ENCODE results near the gene SPOCK1.

Gene SPOCK1

DNA sequence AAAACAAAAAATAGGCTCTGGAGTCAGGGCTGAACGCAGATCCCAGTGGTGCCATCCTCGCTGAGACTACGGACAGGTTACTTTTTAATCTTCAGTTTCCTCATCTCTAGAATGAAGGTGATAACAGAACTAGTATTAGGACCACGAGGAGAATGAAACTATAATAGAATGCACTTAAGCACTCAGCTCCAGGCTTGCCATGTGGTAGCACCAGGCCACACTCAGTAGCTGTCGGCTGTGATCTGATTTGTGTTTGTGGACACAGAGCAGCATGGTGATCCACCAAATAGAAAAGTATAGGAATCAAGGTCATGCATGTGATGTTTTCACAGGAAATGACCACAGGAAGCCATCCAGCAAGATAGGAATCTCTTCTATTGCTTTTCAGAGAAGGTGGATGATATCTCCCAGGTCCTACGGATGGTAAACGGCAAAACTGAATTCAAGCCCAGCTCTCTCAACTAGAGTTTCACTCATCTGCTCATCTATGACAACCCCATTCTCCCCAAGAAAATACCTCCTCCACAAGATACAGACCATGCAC is 498.0 kb downstream of the SPOCK1 start:
- Mint-ChIP-seq H3K27ac (no peak overlapping the region), H3K9me3 (peaks cover 5% of the 10 kb centered on the region), H3K4me3 (no peak overlapping the region), H3K36me3 (ENCODE audit: low read depth) (no peaks in the 10 kb centered on the region), H3K27me3 (ENCODE audit: low read depth) (no peaks in the 10 kb centered on the region), H3K4me1 (no peaks in the 10 kb centered on the region)
- TF ChIP-seq, protein P1, sequence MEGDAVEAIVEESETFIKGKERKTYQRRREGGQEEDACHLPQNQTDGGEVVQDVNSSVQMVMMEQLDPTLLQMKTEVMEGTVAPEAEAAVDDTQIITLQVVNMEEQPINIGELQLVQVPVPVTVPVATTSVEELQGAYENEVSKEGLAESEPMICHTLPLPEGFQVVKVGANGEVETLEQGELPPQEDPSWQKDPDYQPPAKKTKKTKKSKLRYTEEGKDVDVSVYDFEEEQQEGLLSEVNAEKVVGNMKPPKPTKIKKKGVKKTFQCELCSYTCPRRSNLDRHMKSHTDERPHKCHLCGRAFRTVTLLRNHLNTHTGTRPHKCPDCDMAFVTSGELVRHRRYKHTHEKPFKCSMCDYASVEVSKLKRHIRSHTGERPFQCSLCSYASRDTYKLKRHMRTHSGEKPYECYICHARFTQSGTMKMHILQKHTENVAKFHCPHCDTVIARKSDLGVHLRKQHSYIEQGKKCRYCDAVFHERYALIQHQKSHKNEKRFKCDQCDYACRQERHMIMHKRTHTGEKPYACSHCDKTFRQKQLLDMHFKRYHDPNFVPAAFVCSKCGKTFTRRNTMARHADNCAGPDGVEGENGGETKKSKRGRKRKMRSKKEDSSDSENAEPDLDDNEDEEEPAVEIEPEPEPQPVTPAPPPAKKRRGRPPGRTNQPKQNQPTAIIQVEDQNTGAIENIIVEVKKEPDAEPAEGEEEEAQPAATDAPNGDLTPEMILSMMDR (IDR thresholded peaks at IDR 0.05; ENCODE audit: unreplicated experiment in 3 of 3): no peak

DNA sequence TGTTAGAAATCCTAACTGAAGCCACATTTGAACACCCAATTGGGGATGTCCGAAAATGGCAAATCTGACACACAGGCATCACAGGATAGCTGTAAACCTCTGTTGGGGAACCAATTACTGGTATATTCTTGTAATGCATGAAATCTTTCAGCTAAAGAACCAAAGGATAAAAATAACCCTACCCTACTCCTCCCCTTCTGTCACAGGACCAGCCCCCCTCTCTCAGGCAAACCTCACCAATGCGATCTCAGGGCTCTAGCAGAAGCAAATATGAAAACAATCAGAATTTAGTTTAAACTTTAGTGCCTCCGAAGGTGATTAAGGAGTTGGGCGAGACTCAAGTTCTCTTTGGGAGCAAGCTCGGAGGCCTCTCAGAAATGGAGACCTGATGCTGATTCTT is 499.3 kb downstream of the SPOCK1 start:
- Mint-ChIP-seq H3K4me1 (no peaks in the 10 kb centered on the region), H3K36me3 (ENCODE audit: low read depth) (no peaks in the 10 kb centered on the region), H3K27me3 (ENCODE audit: low read depth) (peaks cover 3% of the 10 kb centered on the region), H3K27ac (no peak overlapping the region), H3K9me3 (no peaks in the 10 kb centered on the region), H3K4me3 (no peak overlapping the region)
- TF ChIP-seq, protein P1 (IDR thresholded peaks at IDR 0.05; ENCODE audit: unreplicated experiment in 3 of 3): no peak

DNA sequence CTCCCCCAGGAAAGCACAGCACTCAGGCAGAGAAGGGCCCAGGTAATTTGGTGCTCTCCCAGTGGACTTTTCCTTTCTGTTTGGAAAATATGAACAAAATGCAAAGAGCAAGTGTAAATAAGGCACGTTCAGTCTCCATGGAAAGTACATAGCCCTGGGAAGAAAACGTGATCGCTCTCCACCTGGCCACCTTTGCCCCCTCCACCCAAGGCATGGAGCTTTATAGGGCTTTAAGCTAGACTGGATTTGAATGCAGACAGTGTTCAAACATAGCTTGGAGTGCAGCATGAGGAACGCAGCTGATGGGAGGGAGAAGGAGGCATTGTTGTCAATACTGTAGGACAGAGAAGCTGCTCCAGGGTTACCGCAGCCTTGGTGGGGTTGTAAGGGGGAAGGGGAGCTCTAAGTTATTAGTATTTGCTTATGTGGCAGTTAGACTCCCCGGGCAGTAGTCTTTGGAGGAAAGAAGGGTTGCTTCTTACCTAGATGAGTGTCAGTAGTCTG is 500.2 kb downstream of the SPOCK1 start:
- no peaks in the 10 kb centered on the region for H3K4me1 Mint-ChIP-seq
- H3K36me3 Mint-ChIP-seq (ENCODE audit: low read depth): no peaks in the 10 kb centered on the region
- H3K9me3 Mint-ChIP-seq: no peaks in the 10 kb centered on the region
- H3K27ac Mint-ChIP-seq: no peak overlapping the region
- no peak overlapping the region for H3K4me3 Mint-ChIP-seq
- TF ChIP-seq, protein P1 (IDR thresholded peaks at IDR 0.05; ENCODE audit: unreplicated experiment in 3 of 3): no peak
- peaks cover 3% of the 10 kb centered on the region for H3K27me3 Mint-ChIP-seq (ENCODE audit: low read depth)

DNA sequence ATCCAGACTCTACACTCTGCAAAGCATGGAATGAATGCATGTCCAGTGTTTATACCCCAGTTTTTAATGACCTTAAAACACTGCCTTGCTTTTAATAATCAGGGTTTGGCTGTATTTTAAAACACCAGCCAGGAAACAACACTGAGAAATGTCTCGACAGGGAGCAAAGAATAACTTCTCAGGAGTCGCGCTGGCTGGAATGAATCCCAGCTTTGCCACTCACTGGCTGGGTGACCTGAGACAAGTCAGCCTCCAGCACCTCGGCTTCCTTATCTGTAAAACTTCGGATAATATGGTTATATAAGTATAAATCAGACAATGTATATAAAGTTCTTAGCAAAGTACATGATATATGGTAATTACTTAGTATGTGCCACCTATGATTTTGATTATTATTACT is 505.0 kb downstream of the SPOCK1 start:
- H3K36me3 Mint-ChIP-seq (ENCODE audit: low read depth): no peaks in the 10 kb centered on the region
- H3K27ac Mint-ChIP-seq: no peak overlapping the region
- TF ChIP-seq, protein P1 (IDR thresholded peaks at IDR 0.05; ENCODE audit: unreplicated experiment in 3 of 3): no peak
- H3K4me3 Mint-ChIP-seq: no peak overlapping the region
- peaks cover 8% of the 10 kb centered on the region for H3K27me3 Mint-ChIP-seq (ENCODE audit: low read depth)
- H3K4me1 Mint-ChIP-seq: no peaks in the 10 kb centered on the region
- no peaks in the 10 kb centered on the region for H3K9me3 Mint-ChIP-seq

DNA sequence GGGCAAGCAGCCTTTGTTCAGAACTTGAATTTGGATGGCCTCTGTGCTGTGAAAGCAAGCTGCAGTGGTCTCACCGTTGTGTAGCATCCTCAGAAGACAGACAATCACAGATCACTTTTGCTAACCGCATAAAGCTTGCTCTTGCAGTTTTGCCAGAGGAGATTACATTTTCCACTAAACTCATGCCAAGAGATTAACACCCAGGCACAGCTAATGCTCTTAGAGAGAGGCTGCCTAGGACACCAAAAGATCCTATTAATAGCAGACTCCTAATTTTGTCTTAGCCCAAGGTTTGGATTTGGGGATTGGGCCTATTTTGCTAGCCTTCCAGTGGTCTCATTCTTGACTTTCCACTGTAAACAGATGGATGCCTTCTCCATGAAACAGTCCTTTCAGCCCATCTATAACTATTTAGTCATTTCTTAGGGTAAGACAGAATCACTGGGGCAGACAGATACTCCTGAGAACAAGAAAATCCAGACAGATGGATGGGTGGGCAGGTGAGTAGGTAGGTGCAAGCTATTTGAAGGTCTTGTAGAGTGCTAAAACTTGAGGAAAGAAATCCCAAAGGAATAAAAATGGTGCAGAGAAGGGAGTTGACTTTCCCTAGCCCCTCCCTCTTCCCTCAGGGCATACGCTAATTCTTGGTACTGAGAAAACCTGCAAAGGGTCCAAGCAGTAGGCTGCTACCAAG is 506.2 kb downstream of the SPOCK1 start:
- H3K9me3 Mint-ChIP-seq: no peaks in the 10 kb centered on the region
- H3K4me1 Mint-ChIP-seq: no peaks in the 10 kb centered on the region
- no peak overlapping the region for H3K27ac Mint-ChIP-seq
- TF ChIP-seq, protein P1 (IDR thresholded peaks at IDR 0.05; ENCODE audit: unreplicated experiment in 3 of 3): no peak
- H3K4me3 Mint-ChIP-seq: no peak overlapping the region
- H3K36me3 Mint-ChIP-seq (ENCODE audit: low read depth): no peaks in the 10 kb centered on the region
- peaks cover 8% of the 10 kb centered on the region for H3K27me3 Mint-ChIP-seq (ENCODE audit: low read depth)
